NCI-H2107 (cell line): ENCODE results near the gene BMPR1A.
"Not testable (repeated sequence)": the region's sequence is repeated elsewhere in the genome, so short reads cannot be mapped to it uniquely, and the experiment has no call there.

ENCODE experiments used
- DNase-seq: peaks from one replicate; lab custom pipeline; 2025; lab: John Stamatoyannopoulos, UW

BMPR1A gene

DNA sequence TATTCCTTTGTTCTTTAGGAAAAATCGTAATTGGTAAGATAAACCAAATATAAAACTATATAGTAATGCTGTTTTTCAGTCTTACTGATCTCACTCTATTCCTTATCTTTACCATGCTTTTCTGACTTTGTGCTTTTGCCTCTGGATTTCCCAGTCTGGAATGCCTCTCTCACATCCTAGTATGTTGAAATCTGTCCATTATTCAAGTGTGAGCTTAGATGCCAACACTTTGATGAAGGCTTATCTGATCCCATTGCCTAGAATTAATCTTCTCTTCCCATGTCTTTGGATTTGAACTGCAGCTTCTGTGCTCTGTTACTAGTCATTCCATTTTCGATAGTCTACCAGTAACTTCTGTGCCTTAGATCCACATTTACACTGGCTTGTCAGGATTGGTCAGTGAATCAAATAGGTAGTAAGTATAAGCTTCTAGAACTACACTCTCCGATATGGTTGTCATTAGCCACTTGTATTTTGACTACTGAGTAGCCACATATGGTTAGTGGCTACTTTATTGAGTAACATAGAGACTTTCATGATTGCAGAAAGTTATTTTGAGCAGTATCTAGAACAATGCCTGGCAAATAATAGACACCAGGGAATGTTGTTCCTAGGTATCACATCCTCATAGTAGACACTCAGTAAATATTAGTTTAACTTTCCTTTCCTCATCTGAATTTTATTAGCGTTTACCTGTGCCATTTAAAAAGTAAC lies 92.9 kb downstream of the BMPR1A start:
- DNase-seq = no peak

DNA sequence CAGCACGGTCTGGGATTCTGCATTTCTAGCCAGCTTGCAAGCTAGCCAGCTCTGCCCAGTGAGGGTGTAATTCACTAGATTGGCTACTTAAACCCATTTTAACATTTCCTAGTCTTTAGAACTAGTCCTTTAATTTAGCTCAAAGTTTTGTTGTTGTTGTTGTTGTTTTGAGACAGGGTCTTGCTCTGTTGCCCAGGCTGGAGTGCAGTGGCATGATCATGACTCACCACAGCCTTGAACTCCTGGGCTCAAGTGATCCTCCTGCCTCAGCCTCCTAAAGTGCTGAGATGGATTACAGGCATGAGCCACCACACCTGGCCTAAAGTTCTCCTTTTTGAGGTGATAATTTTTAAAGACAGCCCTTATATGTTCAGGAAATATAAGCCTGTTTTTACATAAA lies 94.1 kb downstream of the BMPR1A start:
- no peak for DNase-seq

DNA sequence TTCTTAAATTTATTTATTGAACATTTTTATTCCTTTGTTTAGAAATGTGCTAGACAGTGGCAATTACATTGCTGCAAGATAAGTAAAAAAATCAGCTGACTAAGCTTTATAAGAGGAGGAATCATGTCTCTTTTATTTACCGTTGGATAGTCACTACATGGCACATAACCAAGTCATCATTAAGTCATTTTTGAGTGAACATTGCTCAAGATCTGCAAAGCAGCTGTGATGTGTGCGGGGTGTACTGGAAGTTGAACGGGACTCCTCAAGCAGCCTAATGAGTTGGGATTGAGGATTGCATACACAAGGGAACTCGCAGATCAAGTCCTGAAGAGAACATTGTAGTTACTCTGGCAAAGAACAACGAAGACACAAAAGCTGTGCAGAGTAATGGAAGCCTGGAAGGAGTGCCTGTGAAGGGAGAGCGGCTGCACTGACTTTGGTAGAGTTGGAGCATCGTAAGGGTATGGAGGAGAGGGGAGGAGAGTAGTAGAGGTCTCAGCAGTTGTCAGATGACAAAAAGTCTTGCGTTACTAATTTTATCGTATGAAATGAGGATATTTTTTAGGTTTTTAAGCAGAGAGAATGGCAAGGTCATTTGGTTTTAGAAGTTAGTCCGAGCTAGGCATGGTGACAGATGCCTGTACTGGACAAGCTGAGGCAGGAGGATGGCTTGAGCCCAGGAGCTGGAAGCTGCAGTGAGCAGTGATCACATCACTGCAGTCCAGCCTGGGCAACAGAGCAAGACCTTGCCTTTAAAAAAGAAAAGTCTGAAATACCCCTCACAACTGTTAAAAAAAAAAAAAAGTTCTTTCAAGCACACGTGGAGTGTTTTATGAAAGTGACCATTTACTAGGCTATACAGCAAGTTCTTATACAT lies 95.1 kb downstream of the BMPR1A start:
- DNase-seq = no peak

DNA sequence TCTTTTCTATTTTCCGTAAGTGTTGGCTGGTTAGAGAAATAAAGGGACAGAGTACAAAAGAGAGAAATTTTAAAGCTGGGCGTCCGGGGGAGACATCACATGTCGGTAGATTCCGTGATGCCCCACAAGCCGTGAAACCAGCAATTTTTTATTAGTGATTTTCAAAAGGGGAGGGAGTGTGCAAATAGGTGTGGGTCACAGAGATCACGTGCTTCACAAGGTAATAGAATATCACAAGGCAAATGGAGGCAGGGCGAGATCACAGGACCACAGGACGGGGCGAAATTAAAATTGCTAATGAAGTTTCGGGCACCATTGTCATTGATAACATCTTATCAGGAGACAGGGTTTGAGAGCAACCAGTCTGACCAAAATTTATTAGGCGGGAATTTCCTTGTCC lies 97.2 kb downstream of the BMPR1A start:
- not testable (repeated sequence) for DNase-seq

DNA sequence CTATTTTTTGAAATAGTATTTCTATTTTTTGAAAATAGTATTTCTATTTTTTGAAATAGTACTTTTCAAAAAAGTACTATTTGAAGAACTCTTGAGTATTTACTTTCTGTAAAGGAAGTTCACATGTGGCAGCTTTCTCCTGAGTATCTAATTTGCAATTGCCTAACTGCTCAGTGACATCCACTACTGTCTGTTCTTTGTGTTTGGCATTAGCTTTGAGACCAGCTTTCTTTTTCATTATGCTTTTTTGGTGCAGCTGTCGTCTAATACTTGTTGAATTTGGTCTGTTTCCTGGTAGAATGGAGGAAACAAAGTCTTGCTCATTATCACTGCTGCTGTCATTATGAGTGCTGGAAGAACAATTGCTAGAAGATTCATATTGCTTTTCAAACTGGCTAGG lies 99.1 kb downstream of the BMPR1A start:
- DNase-seq = no peak

DNA sequence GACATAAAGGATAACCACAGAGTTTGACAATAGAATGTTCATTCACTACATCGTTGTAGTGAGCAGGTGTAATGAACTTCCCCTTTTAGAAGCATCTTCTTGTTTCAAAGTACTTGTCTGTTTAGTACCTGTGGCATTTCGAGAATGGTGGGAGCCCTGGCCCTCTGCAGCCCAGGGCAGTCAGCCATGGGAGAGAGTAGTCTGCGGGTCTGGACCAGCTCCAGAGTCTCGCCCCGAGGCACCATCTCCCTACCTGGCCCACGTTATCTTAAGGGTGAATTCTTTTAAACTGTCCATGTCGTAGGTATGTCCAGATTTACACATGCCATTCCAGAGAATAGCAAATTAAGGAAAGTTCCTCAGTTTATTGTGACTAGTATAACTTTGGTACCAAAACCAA lies 99.7 kb downstream of the BMPR1A start:
- no peak for DNase-seq

DNA sequence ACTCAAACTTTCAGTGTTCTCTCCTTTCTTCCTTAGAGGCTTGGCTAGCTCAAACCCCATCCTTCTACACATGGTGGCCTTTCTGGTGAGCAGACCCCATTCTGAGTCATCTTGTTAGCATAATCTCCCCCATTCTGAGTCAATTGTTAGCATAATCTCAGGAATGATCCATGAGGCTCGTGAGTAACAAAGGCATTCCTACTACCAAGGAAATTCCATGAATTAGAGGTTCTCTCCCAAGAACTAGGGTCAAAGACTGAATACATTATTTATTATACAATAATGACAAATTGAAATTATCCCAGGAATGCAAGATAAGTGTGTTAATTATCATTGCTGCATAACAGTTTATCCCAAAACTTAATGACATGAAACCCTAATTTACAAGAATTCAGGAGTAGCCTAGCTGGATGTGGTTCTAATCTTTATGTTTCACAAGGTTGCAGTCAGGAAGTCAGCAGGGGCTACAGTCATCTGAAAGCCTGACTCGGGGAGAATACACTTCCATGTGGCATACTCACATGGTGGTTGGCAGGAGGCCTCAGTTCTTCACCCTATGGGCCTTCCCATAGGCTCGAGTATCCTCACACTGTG lies 100.8 kb downstream of the BMPR1A start:
- DNase-seq = no peak

DNA sequence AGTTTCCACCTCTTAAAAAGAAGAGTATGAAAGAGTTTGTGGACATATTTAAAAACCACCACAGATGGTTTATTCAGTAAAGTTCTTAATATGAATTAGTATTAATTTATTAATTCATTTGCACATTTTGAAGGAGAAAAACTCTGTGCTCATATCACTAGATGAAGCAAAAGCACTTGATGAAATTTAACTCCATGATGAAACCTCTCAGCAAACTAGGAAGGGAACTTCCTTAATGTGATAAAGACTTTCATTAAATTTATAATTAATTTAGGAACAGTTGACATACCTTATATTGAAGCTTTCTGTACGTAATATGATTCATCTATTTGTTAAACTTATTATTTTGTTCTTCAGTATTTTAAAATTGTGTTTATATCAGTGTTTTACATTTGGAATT lies 101.6 kb downstream of the BMPR1A start:
- no peak for DNase-seq

DNA sequence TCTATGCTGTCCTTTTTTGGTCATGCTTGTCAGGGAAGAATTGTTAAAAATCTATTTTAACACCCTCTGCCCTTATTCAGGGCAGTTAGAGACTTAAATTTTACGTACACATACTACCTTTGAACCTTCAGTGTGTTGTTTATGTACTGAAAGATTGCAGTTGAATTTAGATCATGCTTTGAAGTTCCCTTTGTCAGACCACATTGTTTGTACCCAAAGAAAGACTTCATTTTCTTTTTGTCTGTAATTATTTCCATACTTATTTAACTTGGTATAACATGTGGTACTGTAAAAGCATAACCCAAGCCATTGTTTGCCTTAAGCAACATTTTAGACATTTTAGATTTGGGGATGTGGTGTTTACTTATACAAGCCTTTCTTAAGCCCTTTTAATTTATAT lies 104.9 kb downstream of the BMPR1A start:
- DNase-seq = no peak

DNA sequence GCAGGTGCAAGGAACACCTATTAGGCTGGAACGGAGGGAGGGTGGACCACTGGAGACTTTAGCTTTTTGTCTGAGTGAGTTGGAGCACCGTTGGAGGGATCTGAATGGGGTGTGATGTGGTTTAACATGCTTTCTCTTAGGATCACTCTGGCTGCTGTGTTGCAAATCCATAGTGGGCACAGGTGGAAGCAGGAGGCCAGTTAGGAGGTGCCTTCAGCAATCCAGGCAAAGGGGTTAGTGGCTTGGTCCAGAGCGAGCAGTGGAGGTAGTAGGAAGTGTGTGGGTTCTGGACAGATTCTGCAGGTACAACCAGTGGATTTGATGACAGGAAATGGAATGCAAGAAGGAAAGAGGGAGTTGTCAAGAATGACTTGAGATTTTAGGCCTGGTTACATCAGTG lies 106.0 kb downstream of the BMPR1A start:
- DNase-seq = no peak

DNA sequence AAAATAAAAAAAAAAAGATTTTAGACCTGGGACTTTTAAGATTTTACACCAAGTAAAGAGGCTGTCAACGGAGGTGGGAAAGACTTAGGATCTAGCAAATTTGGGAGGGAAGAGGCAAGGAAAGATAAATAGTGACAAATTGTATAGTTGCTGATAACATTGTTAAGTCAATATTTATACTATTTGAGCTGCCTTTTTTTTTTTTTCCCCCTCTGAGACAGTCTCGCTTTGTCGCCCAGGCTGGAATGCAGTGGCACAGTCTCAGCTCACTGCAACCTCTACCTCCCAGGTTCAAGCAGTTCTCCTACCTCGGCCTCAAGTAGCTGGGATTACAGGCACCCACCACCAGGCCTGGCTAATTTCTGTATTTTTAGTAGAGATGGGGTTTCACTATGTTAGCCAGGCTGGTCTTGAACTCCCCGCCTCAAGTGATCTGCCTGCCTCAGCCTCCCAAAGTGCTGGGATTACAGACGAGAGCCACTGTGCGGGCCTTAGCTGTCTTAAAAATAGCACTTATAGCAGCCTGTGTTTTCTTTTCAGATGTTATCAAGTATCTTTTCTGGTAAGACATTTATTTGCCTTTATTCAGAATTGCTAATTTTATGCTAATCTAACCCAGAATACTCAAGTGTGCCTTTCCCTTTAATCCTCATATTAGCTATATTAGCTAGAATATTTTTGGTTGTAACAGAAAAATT lies 106.5 kb downstream of the BMPR1A start:
- DNase-seq = no peak

DNA sequence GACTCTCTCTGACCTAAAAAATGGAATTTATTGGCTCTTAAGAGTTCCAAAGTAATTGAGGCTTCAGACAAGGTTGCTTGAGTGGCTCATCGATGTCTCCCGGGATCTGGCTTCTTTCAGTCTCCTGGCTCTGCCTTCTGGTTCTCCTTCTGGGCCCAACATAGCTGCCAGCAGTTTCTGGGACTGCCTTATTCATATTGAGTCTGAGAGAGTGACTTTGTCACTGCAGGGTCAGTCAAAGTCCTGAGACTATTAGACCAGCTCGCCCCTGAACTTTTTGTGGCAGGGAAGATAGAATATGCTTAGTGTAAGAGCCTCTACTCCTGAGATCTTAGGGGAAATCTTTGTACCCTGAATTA lies 107.0 kb downstream of the BMPR1A start:
- DNase-seq = no peak

DNA sequence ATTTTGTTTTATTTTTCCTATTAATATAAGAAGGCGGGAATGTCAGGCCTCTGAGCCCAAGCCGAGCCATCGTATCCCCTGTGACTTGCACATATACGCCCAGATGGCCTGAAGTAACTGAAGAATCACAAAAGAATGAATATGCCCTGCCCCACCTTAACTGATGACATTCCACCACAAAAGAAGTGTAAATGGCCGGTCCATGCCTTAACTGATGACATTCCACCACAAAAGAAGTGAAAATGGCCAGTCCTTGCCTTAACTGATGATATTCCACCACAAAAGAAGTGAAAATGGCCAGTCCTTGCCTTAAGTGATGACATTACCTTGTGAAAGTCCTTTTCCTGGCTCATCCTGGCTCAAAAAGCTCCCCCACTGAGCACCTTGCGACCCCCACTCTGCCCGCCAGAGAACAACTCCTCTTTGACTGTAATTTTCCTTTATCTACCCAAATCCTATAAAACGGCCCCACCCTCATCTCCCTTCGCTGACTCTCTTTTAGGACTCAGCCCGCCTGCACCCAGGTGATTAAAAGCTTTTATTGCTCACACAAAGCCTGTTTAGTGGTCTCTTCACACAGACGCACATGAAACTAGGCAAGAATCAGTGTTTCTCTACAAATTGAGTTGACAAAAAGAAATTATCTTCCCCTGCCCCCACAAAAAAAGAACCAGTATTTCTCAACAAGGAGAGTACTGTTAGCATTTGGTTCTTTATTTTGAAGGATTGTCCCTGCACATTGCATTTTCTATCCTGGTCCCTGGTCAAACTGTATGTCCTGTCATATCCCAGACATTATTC lies 108.8 kb downstream of the BMPR1A start:
- DNase-seq = not testable (repeated sequence)

DNA sequence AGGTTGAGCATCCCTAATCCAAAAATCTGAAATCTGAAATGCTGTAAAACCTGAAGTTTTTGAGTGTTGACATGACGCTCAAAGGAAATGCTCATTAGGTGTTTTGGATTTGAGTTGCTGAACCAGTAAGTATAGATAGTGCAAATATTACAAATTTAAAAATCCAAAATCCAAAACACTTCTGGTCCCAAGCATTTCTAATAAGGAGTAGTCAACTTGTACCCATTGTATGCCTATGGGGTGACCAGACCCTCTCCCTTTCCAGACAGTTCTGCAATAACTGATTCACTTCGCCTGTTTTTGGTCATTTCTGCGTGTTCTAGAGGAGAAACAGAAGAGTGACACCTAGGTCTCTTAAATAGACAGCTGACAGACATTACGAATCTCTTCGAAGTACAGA lies 110.7 kb downstream of the BMPR1A start:
- no peak for DNase-seq

DNA sequence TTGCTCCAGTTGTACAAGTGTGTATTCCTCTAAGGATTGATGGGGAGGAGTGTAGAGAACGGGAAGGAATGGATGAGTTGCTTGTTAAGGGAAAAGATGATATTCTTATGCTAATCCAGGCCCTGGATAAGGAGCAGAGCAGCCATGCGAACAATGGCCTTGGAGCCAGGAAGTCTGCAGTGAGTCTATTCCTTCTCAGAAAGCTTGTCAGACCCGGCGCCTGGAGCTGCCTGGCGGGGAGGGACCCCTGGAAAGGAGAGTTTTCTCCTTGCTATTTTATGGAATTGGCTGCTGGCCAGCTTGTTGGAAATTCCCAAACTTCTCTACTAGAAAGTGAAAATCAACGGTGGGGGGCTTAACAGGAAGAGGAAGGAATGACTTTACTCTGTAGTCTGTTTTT lies 111.9 kb downstream of the BMPR1A start:
- DNase-seq = no peak

DNA sequence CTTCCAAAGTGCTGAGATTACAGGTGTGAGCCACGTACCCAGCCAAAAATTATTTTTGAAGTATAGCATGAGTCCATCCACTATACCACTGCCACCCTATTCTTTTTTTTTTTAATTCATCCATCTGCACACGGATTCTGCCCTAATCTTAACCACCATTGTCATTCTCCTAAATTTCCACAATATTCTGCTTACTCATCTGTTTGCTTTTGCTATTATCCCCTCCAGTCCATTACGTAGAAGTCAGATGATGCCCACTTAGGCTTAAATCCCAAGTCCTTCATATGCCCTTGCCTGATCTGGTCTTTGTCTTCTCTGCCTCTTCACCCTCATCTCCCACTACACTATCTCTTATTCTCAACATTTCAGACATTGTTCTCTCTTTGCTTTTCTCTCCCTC lies 114.3 kb downstream of the BMPR1A start:
- DNase-seq = no peak

DNA sequence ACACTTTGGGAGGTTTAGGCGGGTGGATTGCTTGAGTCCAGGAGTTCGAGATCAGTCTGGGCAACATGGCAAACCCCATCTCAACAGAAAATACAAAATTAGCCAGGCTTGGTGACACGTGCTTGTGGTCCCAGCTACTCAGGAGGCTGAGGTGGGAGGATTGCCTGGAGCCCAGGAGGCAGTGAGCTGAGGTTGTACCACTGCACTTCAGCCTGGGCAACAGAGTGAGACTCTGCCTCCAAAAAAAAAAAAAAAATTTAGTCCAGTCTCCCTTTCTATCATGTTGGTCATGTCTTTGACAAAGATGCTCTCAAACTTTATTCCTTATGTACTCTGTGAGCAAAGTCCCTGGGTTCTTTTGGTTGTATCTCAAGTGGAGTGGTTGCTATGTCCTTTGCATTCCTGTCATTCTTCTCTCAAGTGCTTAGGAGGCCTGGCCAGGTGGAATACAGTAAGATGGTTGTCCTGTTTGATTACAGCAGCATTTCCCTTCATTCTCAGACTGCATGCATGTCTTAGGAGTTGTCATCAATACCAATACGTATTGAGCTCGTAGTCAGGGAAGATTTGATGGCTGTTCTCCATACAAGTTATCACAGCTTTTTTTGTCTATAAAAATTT lies 115.3 kb downstream of the BMPR1A start:
- no peak for DNase-seq

DNA sequence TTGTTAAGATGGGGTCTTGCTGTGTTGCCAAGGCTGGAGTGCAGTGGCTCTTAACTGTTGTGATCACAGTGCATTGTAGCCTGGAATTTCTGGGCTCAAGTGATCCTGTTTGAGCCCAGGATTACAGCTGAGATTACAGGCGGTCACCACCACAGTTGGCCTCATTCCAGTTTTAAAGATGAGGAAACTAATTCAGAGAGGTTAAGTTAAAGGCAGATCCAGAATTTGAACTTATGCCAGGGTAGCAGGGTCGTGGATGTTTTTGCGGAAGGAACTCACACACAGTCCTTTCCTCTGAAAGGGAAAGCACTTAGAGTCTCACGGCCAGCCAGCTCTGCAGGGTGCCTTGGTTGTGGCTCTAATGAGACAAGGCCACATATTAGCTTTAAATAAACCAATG lies 116.3 kb downstream of the BMPR1A start:
- no peak for DNase-seq

DNA sequence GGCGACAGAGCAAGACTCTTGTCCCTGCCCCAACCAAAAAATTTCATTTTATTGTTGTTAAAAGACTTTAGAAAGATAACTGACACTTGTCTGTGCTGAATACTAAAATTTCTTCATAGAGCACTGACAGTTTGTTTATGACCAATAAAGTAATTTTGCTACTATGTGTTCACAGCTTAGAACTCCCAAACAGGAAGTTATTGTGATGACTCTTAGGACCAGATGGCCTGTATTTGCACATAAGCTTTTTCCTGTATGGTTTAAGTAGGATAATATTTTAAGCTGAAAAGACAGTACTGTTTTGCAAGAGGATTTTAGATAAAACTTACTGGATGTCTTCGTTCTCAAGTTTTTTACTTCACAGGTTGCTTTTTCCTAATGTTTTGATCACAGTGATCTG lies 120.3 kb downstream of the BMPR1A start:
- DNase-seq = no peak

DNA sequence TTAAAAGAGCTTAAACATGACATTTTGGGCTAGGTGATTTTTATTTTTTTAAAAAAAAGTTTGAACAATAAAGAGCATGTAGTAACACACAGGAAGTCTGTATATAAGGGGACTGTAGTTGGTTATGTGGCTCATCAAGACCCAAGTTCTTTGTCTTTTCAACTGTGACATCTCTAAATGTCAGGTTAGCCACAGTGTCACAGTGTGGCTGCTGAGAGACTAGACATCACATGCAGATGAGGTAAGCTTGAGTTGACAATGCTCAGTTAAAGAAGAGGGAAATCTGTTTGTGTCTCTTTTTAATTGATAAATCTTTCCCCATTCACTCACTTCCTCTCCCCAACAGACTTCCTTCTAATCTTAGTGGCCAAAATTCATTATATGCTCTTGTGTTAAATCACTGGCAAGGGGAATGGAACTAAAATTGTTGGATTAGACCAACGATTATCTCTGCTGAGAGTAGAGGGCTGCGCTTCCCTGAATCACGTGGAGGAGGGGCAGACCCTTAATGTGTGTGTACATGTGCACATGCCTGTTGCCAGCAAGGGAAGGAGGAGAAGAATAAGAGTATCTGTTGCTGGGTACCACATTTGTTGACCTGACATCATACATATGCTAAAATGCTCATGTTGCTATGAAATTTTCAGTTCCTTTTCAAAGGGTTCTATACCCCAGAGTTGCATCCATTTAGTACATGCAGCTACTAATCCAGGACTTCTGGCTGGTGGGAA lies 122.7 kb downstream of the BMPR1A start:
- DNase-seq = no peak

DNA sequence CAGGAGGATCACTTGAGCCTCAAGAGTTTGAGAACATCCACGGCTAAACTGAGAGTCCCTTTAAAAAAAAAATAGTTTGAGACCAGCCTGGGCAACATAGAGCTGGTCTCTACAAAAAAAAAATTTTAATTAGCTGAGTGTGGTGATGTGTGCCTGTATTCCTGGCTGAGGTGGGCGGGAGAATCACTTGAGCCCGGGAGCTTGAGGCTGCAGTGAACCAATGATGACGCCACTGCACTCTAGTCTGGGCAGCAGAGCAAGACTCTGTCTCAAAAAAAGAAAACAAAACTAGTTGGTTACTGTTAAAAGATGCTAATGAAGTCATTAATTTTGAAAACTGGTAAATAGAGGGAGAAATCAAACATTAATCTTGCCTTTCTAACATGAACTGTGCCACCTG lies 124.6 kb downstream of the BMPR1A start:
- no peak for DNase-seq
